ENCODE results near the gene C6orf132.

GRCh38 chr6:42084889-42085288, 57.5 kb downstream of the C6orf132 start:
- TF ChIP-seq CTCF (IDR thresholded peaks at IDR 0.05; ENCODE audit: low read length) (no peak), EZH2 (IDR thresholded peaks at IDR 0.05; ENCODE audit: borderline replicate concordance, low read length) (no peak)

Data from OCI-LY1 (cell line).